Effector CD8-positive, alpha-beta T cell (primary cell): Measurements from ENCODE around the gene BRD7.

Source experiments
- DNase-seq: peaks from one replicate; lab custom pipeline; 2025; lab: John Stamatoyannopoulos, UW

BRD7 gene

DNA sequence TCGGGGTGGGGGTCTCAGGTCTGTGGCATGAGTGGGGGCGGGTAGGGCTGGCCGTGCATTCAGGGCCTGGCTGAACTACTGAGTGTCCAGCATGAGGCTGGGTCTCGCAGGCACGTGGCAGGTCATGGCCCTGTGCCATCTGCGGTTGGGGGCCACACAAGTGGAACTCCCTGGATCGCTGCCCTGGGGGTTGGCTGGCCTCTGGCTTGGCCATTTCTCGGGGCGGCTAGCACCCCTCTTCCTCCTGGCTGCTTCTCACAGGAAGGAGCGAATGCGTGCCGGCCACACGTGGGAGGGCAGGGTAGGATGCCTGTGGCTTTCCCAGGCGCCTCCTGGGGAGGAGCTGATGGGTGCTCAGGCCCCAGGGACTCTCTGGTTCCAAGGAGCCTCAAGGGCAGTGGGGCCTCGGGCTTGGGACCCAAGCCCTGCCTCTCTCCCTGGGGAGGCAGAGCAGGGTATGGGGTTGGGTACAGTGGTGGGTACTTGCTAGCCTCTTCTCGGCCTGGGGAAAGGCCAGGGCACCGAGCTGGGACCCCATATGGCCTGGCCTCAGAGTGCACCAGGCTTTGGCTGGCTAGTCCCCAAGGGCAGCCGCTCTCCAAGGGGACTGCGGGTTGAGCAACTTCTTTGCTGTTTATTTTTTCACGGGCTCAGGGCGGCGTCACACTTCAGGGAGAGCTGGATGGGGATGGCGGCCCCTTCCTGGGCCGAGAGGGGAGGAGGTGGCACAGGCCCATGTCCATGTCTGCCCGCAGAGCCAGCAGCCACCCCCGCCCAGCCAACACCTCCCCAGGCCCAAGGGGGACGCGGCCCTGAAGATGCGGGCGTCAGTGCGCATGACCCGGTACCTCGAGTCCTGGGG, 65.0 kb downstream of the BRD7 start:
- DNase-seq = no peak

DNA sequence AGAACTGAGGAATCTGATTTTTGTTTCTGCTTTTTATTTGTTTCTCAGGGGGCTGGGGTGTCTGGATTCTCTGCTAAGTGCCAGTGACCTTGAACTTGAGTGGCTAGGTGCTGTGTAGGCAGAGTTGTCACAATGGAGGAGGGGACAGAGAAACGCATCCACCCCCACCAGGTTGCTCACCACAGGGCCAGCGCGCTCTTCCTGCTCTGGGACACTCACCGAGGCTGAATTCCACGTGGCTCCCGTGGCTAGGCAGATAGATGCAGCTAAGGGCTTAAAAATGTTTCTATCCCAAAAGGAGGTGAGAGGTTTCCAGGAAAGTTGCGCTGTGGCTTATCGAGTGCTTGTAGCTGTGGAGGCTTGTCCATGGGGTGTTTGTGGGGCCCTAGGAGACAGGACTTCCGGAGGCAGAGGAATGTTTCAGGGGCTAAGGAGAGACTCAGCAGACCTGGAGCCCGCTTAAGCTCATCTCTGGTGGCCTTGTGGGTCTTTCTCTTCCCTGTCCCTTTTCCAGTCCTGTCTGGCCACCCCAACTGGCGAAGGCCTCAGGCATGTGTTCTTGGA, 65.7 kb downstream of the BRD7 start:
- no peak for DNase-seq

DNA sequence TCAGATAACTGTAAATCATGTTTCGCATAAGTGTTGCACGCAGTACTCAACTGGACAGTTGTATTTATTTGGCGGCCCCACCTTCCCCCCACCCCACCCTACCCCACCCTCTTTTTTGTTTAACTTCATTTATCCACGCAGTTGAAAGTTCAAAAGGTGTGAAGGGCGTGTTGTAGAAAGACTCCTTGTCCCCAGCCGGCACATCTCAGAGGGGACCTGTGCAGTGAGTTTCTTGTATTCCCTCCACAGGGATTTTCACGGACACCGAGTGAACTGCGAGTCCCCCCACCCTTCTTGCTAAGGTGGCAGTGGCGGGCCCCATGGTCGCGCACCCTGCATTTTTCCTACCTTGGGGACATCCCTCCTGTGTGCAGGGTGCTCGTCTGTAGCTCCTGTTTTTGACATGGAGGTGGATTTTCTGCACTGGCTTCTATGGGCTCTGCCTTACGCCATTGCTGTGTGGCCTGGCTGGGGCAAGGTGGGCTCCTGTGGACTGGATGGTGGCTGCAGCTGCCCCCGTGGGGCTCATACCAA, 66.2 kb downstream of the BRD7 start:
- no peak for DNase-seq

DNA sequence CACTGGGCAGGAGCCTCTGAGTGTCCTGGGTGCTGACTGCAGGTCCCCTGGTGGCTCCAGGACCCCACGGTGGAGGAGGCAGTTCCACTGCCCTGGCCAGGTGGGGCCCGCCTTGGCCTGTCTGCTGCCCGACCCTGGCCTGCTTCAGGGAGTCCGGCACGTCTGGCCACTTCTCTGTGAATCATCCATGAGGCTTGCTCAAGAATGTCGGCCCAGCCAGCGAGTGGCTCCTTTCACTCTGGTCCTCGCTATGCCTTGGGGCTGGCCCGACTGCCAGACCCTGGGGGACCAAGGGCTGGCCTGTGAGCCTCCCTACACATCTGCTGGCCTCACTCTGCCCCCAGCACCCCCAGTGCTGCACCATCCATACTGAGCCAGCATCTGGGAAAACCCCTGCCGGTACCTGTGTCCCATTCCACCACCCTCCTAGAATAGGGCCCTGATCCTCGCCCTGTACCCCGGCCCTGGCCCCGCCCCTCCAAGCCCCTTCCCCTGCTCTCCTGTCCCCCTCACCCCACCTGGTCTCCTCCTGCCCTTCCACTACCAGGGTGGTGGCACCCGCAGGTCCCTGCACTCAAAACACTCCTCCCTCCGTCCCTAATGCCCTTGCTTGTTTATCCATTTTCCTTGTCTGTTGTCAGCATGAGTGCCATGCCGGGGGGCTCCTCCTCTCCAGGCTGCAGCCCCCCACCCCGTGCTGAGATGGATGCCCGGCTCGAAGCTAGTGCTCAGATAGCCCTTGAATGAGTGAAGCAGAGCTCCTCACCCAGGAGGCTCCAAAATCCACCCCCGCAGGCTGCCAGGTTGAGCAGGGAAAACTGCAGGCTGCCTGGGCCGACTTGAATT, 66.9 kb downstream of the BRD7 start:
- no peak for DNase-seq

DNA sequence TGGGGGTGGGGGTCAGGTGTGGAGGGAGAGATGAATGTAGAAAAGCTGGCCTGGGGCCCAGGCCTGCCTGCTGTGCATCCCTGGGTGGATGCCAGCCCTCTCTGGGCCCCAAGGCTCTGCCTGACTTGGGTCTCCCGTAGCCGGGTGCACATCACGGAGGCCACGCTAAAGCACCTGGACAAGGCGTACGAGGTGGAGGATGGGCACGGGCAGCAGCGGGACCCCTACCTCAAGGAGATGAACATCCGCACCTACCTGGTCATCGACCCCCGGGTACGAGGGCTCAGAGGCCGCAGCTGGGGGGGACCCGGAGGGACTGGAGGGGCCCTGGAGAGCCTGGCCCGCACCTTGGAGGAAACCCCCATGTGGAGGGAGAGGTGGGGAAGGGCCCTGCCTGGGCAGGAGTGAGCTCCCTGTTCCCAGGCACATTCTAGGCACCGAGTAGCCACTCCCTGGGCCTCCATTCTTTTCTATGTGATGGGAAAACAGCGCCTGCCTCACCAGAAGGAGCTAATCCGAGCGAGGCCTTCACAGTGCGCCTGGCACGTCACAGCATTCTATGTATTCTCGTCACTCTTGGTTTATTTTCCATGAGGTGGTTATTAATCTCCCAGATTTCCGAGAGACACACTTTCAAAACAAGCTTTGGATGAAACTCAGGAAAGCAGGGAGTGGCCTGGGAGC, 67.7 kb downstream of the BRD7 start:
- no peak for DNase-seq

DNA sequence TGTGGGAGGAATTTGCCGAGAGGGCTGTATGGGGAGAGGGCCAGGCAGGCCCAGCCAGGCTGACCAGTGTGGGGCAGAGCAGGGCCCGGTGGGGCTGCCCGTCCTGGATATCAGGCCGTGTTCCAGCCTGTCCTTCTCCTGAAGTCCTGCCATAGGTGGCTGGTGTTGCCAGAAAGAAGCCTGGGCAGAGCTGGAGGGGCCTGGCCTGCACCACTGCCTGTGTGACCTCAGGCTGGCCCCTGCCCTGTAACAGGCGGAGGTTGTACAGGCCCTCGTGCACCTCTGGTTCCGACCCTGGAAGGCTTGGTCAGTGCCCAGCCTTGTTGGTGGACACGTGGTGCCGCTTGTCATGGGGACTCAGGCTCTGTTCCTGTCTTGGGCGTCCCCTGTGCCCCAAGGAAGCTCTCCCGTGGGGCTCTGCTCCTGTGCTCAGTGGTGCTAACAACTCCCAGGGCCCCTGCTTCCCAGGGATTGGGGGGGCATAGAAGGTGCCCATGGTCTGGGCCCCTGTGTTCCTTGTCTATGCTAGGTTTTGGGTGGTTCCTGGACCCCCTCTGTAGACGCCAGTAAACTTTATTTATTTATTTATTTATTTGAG, 69.2 kb downstream of the BRD7 start:
- no peak for DNase-seq

DNA sequence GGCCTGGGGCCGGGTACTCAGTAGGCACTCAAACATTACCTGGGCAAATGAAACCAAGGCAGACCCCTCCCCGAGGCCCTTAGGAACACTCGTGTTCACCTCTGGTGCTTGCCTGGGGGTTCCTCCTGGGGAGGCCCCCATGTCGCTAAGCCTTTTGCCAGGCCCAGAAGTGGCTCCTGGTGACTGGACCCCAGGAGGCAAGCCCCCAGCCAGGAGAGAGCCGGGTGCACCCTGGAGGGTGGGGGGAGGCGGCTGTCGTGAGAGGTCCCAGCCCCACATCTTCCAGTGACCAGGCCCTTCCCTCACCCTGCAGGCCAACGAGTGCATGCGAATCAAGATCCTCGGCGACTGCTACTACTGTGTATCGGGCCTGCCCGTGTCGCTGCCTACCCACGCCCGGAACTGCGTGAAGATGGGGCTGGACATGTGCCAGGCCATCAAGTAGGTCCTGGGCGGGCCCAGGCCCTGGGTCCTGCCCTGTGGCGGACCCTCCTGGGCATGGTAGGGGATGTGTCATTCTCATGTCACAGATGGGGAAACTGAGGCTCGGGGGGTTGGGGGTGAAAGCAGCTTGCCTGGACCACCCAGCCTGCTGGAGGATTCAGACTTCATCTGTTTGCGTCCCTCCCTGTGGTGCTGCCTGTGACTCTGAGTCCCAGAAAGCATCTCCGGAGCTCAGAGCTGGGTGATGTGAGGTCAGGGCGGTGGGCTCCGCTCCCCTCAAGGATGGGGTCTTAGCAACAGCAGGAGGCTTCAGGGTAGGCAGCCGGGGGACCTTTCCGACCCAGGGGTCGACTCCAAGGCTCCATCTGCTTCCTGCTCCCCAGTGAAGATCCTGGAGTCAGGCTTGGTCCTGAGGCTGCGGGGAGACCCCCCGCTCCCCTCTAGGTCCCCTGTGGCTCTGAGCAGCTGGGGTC, 69.9 kb downstream of the BRD7 start:
- DNase-seq = no peak

DNA sequence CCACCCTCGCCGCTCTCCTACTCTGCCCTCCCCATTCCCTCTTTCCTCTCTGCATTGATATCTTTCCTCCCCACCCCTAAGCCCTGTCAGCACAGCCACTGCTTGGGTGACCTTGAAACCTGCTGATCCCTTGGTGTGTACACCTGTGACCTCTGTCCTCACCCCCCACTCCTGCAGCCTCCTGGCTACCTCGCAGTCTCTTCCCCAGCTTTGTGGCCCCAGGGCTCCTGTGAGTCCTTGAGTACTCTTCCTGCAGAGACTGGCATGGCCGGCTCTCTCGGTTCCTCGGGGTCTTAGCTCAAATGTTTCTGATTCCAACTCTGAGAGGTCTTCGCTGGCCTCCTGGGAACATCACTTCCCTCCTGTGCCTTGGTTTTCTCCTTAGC, 70.7 kb downstream of the BRD7 start:
- no peak for DNase-seq

DNA sequence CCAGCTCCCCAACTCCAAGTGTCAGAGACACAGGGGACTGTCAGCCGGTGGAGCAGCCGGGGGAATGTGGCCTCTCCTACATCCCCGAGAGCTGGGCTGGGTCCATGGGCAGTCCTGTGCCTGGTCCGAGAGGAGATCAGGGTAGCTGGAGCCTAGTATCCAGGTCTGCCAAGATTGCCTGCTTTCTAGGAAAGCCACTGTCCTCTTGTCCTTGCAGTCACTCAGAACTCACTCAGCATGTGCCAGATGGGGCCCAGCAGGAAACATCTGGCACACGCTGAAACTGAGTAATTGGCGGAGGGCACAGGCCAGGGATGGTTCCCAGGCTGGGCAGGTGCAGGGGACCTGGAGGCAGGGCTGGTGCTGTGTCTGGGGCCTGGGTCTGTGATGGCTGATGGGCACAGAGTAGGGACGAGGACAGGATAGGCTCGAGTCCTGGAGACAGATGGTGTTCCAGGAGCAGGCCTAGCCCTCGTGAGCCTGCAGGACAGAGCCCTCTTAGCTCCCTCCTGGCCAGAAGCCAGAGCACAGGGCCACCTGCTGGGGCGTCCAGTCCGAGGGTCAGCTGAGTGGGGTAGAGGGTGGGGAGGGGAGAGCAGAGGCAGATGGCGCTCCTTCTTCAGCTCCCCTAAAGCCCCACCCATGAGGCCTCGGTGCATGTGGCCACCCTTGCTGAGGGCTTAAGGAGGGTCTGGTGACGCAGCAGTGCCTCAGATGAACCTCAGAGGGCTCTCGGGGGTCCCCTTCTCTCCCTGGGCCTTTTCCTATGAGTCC, 71.3 kb downstream of the BRD7 start:
- DNase-seq = no peak

DNA sequence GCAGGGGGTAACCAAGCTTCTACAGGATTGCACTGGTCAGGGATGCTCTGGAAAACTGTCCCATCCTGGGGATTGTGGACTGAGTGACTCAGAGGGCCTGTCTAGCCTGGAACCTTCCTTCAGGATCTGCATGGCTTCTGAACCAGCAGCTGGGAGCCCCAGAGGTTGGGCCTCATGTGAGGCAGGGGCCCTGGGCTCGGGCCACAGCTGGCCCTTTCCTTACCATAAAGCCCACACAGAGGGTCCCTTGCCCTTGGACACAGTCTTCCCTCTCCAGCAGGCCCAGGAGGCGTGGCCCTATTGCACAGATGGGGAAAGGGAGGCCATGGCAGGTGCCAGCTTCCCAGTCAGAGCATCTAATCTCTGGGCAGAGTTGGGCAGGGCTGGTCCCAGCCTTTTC, 72.0 kb downstream of the BRD7 start:
- no peak for DNase-seq

DNA sequence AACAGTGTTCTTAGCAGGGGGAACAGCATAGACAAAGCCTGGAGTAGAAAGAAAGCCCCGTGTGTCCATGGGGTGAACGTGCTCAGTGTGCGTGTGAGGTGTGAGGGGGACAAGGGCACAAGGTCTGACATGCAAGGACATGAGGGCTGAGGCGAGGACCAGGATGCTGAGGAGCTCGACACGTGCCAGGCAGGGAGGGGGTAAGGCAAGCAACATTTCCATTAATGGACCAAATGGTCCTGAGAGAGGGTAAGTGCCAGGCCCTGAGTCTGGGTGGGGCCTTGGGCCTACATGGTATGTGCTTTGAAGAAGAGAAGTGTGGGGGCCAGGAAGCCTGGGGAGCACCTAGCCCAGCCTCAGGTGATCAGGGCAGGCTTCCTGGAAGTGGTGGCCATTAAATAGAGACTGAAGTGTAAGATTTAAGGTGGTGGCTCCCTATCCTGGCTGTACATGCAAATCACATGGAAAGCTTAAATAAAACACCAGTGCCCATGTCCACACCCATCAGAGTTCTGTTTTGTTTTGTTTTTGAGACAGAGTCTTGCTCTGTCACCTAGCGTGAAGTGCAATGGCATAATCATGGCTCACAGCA, 73.2 kb downstream of the BRD7 start:
- no peak for DNase-seq

DNA sequence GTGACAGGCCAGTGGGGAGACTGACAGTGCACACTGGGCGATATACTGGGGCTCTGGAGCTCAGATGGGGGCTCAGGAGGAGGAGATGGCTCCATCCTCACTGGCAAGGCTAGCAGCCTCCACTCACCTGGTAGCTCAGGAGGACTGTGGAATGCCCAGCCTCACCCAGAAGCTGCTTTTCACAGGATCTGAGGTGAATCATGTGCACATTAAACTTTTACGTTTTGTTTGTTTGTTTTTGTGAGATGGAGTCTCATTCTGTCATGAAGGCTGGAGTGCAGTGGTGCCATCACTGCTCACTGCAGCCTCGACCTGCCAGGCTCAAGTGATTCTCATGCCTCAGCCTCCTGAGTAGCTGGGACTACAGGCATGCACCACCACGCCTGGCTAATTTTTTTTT, 73.8 kb downstream of the BRD7 start:
- DNase-seq = no peak

DNA sequence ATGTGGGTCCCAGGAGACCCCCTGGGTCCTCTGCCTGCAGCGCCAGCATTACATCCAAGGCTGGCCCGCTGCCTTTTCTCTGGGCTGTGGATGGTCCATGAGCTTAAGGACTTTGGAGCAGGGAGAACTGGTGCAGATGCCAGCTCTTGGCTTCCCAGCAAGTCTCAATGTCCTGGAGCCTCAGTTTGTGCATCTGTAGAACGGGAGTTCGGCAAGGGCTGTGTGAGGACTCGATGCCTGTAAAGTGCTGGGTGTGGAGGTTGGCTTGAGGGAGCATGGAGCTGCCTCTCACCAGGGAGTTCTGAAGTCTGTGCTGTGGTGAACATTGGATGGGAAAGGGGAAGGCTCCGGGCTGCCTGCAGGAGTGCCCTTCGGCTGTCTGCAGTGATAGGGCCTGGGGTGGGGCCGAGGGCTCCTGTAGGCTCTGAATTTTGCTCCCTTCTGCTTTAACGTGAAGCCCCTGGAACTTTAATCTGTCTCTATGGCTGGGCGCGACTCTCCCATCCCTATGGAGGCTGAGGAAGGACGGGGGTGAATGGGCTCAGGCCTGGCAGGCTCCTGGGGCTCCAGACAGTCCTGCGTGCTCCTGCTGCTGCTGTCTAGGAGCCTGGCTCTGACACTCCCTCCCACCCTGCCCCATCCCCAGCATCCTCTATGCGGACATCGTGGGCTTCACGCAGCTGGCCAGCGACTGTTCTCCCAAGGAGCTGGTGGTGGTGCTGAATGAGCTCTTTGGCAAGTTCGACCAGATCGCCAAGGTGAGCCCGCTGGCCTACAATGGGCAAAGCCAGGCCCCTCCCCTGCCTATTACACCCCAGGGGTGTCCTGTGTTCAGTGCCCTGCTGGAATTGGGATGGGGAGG, 74.6 kb downstream of the BRD7 start:
- DNase-seq = no peak

DNA sequence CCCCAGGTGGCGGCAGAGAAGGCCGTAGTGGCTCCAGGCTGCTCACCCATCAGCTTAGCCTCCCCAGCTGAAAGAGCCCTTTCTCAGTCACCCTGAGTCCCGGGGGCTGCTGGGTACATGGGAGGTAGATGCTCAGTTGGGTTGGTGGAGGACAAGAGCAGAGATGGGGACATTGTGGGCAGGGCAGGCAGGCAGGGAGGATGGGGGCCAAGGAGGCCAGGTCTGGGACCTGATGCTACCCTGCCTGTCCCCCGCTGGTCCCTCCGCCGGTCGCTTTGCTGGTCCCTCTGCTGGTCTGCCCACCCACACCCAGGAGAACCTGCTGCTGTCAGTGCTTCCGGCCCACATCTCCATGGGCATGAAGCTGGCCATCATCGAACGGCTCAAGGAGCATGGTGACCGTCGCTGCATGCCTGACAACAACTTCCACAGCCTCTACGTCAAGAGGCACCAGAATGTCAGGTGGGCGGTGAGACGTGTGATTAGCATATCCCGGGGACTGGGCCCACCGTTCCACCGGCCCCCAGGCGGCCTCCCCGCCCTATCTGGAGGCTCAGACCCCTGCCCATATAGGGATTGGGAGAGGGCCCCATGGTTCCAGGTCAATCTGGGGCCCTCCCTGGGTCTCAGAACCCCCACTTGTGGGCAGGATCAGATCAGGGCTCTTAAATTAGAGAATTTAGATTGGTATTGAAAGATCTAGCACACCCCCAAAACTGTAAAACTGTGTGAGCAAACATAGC, 75.6 kb downstream of the BRD7 start:
- no peak for DNase-seq

DNA sequence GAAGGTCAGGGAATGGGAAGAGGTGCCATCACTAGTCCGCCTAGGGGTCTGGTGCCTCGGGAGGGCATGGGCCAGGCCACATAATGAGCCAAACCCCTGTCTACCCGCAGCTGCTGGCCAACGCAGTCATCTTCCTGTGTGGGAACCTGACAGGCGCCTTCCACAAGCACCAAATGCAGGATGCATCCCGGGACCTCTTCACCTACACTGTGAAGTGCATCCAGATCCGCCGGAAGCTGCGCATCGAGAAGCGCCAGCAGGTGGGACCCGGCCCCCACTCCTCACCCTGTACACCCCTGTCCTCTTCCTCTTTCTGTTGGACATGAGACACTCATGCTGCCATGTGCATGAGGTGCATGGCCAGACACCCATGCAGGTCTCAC, 76.2 kb downstream of the BRD7 start:
- DNase-seq = no peak

DNA sequence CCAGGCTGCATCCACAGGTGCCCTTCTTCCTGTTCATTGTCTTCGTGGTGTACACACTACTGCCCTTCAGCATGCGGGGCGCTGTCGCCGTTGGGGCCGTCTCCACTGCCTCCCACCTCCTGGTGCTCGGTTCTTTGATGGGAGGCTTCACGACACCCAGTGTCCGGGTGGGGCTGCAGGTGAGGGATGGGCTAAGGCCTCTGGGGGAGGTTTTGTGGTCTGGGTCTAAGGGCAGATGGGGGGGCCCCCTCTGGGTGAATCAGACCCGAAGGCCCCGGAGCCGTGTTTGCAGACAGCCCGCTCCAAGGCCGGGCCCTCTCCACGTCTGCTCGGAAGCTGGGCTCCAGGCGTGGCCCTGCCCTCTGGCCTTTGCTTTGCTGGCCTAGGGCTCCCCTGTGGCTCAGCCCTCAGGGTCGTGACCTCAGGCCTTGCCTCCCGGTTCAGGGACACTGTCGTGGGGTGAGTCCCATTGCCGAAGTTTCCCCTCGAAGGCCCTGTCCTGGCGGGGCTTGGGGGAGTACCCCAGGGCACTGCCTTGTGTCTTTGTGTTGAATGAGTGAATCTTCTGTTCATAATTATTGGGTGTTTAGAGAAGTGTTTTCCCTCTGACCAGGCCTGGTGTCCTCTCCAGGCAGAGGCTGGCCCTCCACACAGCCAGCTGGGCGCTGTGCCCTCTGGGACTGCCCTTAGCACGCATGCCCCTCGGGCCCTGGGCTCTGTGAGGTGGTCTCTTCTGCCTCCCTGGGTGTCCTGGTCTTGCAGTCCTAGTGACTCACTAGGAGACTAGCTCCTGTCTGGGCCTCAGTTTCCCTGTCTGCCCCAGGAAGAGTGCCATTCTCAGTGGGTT, 76.8 kb downstream of the BRD7 start:
- DNase-seq = no peak

DNA sequence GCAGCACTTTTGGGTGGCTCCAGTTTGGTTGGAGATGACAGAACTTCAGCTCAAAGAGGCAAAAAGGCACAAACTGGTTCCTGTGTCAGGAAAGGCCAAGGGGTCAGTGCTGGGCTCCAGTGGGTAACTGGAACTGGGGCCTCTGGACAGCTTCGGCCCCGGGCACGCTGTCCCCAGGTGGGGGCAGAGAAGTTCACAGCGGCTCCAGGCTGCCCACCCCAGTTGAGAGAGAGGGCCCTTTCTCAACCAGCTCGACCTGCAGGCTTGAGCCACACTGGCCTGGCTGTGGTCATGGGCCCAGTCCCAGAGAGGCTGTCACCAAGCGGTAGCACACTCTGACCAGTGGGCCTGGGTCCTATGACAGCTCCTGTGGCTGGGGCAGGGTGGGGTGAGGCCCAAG, 77.9 kb downstream of the BRD7 start:
- no peak for DNase-seq
